PC-3 (cell line): ENCODE data around the gene EMILIN3.

Experiments used
- EZH2phosphoT487 ChIP-seq: fragments of 300-600 bp; sonication (generic); IDR thresholded peaks from 2 replicates; pipeline ENCODE4 v1.6.1; 2018; ENCODE audit warnings: mild to moderate bottlenecking, antibody characterized with exemption, low read length, borderline replicate concordance
- TF ChIP-seq, protein P1 (sequence below): fragments of 300-600 bp; sonication (generic); conservative IDR thresholded peaks from 2 replicates; pipeline ENCODE4 v1.5.1; 2017; ENCODE audit warnings: antibody characterized with exemption, low read depth, mild to moderate bottlenecking, low read length

DNA sequence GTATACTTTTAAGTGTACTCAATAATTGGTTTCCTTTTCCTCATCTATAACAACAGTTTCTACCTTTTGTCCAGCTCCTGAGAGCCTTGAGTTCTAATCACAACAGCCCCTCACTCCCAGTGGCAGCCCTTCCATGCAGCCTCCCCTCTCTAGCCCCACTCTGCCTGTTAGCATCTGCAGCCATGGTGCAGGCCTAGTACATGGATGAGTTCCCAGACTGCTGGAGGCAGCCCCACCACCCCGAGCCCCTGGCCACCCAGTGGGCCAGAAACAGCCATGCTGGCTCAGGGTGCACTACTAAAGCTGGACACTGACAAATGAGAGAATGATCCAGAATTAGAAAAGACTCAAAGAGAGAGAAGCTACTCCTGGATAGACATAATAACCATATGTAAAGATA is 35.7 kb downstream of the EMILIN3 start:
- no peak for TF ChIP-seq EZH2phosphoT487
- TF ChIP-seq, protein P1, sequence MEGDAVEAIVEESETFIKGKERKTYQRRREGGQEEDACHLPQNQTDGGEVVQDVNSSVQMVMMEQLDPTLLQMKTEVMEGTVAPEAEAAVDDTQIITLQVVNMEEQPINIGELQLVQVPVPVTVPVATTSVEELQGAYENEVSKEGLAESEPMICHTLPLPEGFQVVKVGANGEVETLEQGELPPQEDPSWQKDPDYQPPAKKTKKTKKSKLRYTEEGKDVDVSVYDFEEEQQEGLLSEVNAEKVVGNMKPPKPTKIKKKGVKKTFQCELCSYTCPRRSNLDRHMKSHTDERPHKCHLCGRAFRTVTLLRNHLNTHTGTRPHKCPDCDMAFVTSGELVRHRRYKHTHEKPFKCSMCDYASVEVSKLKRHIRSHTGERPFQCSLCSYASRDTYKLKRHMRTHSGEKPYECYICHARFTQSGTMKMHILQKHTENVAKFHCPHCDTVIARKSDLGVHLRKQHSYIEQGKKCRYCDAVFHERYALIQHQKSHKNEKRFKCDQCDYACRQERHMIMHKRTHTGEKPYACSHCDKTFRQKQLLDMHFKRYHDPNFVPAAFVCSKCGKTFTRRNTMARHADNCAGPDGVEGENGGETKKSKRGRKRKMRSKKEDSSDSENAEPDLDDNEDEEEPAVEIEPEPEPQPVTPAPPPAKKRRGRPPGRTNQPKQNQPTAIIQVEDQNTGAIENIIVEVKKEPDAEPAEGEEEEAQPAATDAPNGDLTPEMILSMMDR: no peak
